ENCODE measurements around the gene TDRKH. TPM values are rescaled to one million over a fixed set of nuclear protein-coding genes. Genes with fewer than 3 reads are reported as not detected.

The TDRKH gene
- total RNA-seq, 1 donor from 2014 or later, result 12.0 TPM

DNA sequence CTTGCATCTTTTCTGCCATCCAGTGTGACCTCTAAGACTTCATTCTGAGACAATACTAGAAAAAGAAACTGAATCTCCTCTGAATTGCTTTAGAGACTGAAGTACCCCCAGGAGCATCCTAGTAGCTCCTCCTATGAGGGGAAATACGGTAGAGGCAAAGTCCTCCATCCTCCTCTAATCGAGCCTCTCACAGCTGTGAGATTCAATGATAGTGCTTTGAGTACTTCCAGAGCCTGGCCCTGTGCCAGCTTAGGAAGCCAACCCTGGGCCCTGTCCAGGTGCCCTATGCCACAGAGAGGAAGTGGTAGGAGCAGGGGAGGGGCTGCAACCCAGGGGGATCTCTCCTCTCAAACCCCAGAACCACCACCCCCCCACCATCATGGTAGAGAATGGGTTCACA lies 30.6 kb upstream of the TDRKH start:
- no peak for DNase-seq (ENCODE audit: low read depth)
- Histone ChIP-seq H3K36me3 (ENCODE audit: control insufficient read depth, insufficient read depth, low read length) (no peaks in the 10 kb centered on the region), H3K4me3 (ENCODE audit: low read depth, low read length) (no peak overlapping the region), H3K27me3 (ENCODE audit: control insufficient read depth, insufficient read depth, low read length) (peaks cover 4% of the 10 kb centered on the region)
- TF ChIP-seq, protein P1, sequence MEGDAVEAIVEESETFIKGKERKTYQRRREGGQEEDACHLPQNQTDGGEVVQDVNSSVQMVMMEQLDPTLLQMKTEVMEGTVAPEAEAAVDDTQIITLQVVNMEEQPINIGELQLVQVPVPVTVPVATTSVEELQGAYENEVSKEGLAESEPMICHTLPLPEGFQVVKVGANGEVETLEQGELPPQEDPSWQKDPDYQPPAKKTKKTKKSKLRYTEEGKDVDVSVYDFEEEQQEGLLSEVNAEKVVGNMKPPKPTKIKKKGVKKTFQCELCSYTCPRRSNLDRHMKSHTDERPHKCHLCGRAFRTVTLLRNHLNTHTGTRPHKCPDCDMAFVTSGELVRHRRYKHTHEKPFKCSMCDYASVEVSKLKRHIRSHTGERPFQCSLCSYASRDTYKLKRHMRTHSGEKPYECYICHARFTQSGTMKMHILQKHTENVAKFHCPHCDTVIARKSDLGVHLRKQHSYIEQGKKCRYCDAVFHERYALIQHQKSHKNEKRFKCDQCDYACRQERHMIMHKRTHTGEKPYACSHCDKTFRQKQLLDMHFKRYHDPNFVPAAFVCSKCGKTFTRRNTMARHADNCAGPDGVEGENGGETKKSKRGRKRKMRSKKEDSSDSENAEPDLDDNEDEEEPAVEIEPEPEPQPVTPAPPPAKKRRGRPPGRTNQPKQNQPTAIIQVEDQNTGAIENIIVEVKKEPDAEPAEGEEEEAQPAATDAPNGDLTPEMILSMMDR (IDR thresholded peaks at IDR 0.05; ENCODE audit: insufficient read depth, low read length, poor library complexity, severe bottlenecking), result no peak

DNA sequence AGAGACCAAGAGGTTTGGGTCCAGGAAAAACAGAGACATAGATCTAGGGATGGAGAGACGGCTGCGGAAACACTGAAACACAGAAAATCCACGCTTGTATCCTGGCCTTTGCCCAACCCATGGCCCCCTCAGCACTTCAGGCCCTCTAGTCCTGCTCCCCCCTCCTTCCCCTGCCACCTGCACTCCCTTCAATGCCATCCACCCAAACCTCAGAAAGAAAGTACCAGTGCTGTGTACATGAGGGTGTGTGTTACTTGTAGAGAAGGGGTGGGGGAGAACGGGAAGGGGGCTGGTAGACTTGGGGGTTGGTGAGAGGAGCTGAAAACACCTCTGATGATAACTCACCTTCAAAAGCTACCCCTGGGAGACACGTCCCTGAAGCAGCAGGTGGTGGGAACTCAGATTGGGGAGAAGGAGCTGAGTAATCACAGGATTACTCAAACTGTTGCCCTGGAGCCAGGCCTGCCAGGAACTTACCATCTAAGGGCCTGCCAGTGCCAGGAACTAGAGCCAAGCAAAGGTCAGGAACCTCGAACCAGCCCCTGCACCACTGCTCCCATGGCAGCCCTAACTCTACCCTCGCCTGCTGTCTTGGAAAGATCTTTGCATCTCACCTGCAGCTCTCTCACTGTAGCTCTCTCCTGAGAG lies 29.8 kb upstream of the TDRKH start:
- H3K27me3 ChIP-seq (ENCODE audit: control insufficient read depth, insufficient read depth, low read length), result peaks cover 5% of the 10 kb centered on the region
- TF ChIP-seq, protein P1 (IDR thresholded peaks at IDR 0.05; ENCODE audit: insufficient read depth, low read length, poor library complexity, severe bottlenecking), result no peak
- no peak for DNase-seq (ENCODE audit: low read depth)
- no peaks in the 10 kb centered on the region for H3K36me3 ChIP-seq (ENCODE audit: control insufficient read depth, insufficient read depth, low read length)
- H3K4me3 ChIP-seq (ENCODE audit: low read depth, low read length), result no peak overlapping the region

DNA sequence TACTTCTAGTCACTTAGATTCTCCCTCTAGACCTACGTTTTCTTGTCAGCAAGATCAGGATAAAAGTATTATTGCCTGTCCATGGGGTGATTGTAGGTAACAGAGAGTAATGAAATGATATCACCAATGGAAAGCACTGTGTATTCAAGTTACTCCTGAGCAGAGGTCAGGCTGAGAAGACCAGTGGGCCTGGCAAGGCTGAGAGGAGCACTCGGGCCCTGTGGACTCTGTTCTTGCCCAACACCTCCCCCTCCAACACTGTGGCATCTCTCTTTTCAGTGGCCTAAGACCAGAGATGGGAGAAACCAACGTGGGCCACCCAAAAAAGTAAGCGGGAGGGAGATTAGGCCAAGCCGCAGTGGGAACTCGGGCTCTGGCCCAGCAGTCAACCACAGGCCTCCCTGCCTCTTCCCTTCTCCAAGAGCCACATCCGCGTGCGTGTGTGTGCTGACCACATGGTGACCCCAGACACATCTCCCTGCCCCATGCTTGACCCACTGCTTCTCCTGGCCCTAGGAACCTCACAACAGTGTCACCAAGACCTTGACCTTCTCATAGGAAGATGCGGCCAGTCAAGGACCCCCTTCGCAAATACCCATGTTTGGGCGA lies 29.0 kb upstream of the TDRKH start:
- H3K36me3 ChIP-seq (ENCODE audit: control insufficient read depth, insufficient read depth, low read length), result no peaks in the 10 kb centered on the region
- TF ChIP-seq, protein P1 (IDR thresholded peaks at IDR 0.05; ENCODE audit: insufficient read depth, low read length, poor library complexity, severe bottlenecking), result no peak
- H3K27me3 ChIP-seq (ENCODE audit: control insufficient read depth, insufficient read depth, low read length), result peaks cover 11% of the 10 kb centered on the region
- no peak for DNase-seq (ENCODE audit: low read depth)
- H3K4me3 ChIP-seq (ENCODE audit: low read depth, low read length), result no peak overlapping the region

DNA sequence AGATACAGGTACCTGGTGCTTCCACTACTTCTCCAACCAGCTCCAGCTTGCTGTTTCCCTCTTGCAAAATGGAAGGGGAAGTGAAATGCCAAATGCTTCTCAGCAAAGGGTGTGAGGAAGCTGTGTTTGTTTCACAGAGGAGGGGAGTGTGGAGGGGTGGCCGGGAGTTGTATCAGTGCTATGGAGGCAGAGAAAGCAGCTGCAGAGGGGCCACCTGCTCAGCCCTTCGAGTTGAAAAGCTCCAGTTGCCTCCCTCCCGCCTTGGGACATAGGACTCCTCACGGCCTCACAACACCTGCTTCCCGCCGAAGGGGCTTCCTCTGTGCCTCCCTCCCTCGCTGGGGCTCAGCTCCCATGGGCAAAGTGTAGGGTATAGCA lies 27.0 kb upstream of the TDRKH start:
- Histone ChIP-seq H3K36me3 (ENCODE audit: control insufficient read depth, insufficient read depth, low read length) (no peaks in the 10 kb centered on the region), H3K27me3 (ENCODE audit: control insufficient read depth, insufficient read depth, low read length) (peaks cover 16% of the 10 kb centered on the region), H3K4me3 (ENCODE audit: low read depth, low read length) (no peak overlapping the region)
- DNase-seq (ENCODE audit: low read depth), result no peak
- TF ChIP-seq, protein P1 (IDR thresholded peaks at IDR 0.05; ENCODE audit: insufficient read depth, low read length, poor library complexity, severe bottlenecking), result no peak

DNA sequence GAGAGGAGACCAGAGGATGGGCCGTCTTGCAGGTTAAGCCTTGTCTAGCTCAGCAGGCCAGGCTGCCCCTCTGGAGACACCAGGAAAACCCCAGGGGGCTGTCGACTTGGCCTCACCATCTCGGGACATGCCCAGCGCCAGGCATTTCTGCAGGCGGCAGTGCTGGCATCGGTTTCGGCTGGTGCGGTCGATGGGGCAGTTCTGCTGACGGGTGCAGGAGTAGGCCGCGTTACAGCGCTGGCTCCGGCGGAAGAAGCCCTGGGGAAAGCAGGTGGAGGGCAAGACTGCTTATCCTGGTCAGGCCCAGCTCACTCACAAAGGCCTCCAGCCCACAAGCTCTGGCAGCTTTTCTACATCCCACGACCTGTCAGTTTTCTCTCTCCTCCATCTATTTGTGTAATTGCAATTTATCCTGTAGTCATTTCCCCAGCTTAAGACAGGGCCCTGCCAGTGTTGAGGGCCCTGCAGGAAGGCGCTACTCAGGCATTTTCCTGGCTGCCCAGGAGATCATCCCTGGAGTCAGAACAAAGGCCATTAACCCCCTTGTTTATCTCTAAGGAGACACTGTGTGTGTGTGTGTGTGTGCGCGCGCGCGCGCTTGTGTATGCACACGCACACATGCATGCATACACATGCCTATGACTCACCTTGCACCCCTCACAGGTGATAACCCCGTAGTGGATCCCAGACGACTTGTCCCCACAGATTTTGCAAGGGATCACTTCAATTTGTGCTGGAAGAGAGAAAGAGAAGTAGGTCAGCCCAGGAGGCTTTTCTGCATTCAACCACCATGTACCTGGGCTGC lies 26.4 kb upstream of the TDRKH start:
- Histone ChIP-seq H3K4me3 (ENCODE audit: low read depth, low read length) (no peak overlapping the region), H3K36me3 (ENCODE audit: control insufficient read depth, insufficient read depth, low read length) (no peaks in the 10 kb centered on the region), H3K27me3 (ENCODE audit: control insufficient read depth, insufficient read depth, low read length) (peaks cover 16% of the 10 kb centered on the region)
- TF ChIP-seq, protein P1 (IDR thresholded peaks at IDR 0.05; ENCODE audit: insufficient read depth, low read length, poor library complexity, severe bottlenecking), result no peak
- no peak for DNase-seq (ENCODE audit: low read depth)

Measured in kidney epithelial cell (primary cell).